Hematopoietic multipotent progenitor cell (in vitro differentiated cells): ENCODE data around the gene ID3. TPM values are rescaled to one million over a fixed set of nuclear protein-coding genes. Genes with fewer than 3 reads are reported as not detected.
A peak's percentile ranks its signal among the peaks of the same experiment; 100 is the strongest.

Experiments
- DNase-seq, 3 donors: peaks; one replicate each; pipeline ENCODE4 v3.0.0-alpha.2; 2011 to 2015; ENCODE audit warnings: low read depth in 2 of 3, low spot score in 2 of 3
- total RNA-seq: library from RNA; depleted of rRNA; stranded (reverse); fragments of >200 nt; gene quantifications from one replicate; pipeline ENCODE4 v1.2.3, GENCODE V29; 2012

ID3 gene
- 186 TPM for total RNA-seq

GRCh38 chr1:23559136-23559984 lies at the start of gene ID3:
Gene ID3 (minus strand): TSS chr1:23559501. CDS start chr1:23559426, 75 bp downstream.
- DNase-seq: peak; percentile 68 to 97 (median 93)

GRCh38 chr1:23607944-23608343 lies 48.6 kb upstream of the ID3 start:
- DNase-seq: no peak

GRCh38 chr1:23601968-23602876 lies 42.9 kb upstream of the ID3 start:
- no peak for DNase-seq

GRCh38 chr1:23601135-23601967 lies 42.0 kb upstream of the ID3 start:
- no peak for DNase-seq

- no peak for DNase-seq
Observed at GRCh38 chr1:23600283-23600682, 41.0 kb upstream of the ID3 start.

GRCh38 chr1:23599125-23599524 lies 39.8 kb upstream of the ID3 start:
- DNase-seq: no peak

- no peak for DNase-seq
Observed at GRCh38 chr1:23598424-23598823, 39.1 kb upstream of the ID3 start.

GRCh38 chr1:23597635-23598388 lies 38.5 kb upstream of the ID3 start:
- no peak for DNase-seq

- DNase-seq: no peak
Observed at GRCh38 chr1:23596382-23597358, 37.4 kb upstream of the ID3 start.

GRCh38 chr1:23594927-23595353 lies 35.6 kb upstream of the ID3 start:
- no peak for DNase-seq

GRCh38 chr1:23594149-23594907 lies 35.0 kb upstream of the ID3 start:
- no peak for DNase-seq

GRCh38 chr1:23593556-23594148 lies 34.4 kb upstream of the ID3 start:
- no peak for DNase-seq

- no peak for DNase-seq
Observed at GRCh38 chr1:23593042-23593521, 33.8 kb upstream of the ID3 start.

GRCh38 chr1:23592209-23592892 lies 33.0 kb upstream of the ID3 start:
- DNase-seq: no peak

- DNase-seq: peak in 1 of 3 donors; percentile 39
Observed at GRCh38 chr1:23591460-23592208, 32.3 kb upstream of the ID3 start.
